Activated CD4-positive, alpha-beta memory T cell treated with anti-CD3 and anti-CD28 coated beads for 36 hours (primary cell): ENCODE data around the gene GJB3. TPM values are rescaled to one million over a fixed set of nuclear protein-coding genes. Genes with fewer than 3 reads are reported as not detected.
"Not testable (repeated sequence)": the region's sequence is repeated elsewhere in the genome, so short reads cannot be mapped to it uniquely, and the experiment has no call there.

Experiments used
- CTCF ChIA-PET: fragments of 350-600 bp; sonication (Branson Sonifier 250); formaldehyde crosslinking; loops from one replicate; lab custom pipeline; 2021; ENCODE audit warnings: antibody characterized with exemption, inconsistent platforms; lab: Charles Lee
- POLR2A ChIA-PET: fragments of 350-600 bp; sonication (Branson Sonifier 250); formaldehyde crosslinking; loops from one replicate; lab custom pipeline; 2021; ENCODE audit warnings: antibody characterized with exemption; lab: Charles Lee
- DNase-seq: peaks from one replicate; pipeline ENCODE4 v3.0.0-alpha.2; 2020
- H3K27ac Mint-ChIP-seq: one replicate; pipeline ENCODE4 v1.8.0; 2021; ENCODE audit warnings: mixed read lengths
- H3K27me3 Mint-ChIP-seq: one replicate; pipeline ENCODE4 v1.8.0; 2021; ENCODE audit warnings: mixed read lengths
- H3K36me3 Mint-ChIP-seq: one replicate; pipeline ENCODE4 v1.8.0; 2021; ENCODE audit warnings: mixed read lengths
- H3K4me1 Mint-ChIP-seq: one replicate; pipeline ENCODE4 v1.8.0; 2021; ENCODE audit warnings: low read depth, mixed read lengths
- H3K4me3 Mint-ChIP-seq: one replicate; pipeline ENCODE4 v1.8.0; 2021; ENCODE audit warnings: mild to moderate bottlenecking, mixed read lengths
- H3K9me3 Mint-ChIP-seq: one replicate; pipeline ENCODE4 v1.8.0; 2021; ENCODE audit warnings: mixed read lengths
- intact Hi-C: fragments of 100-400 bp; cut with micrococcal nuclease; formaldehyde crosslinking; loops from one replicate; pipeline ENCODE4 v1.15.1; 2023
- total RNA-seq, 2 experiments: library from RNA; stranded (reverse); gene quantifications; one replicate each; pipeline ENCODE4 v1.2.3, GENCODE V29; 2021

GJB3 gene
- total RNA-seq, 2 experiments from 2014 or later: not detected

GRCh38 chr1:34792424-34792823, 11.4 kb downstream of the GJB3 start:
- Mint-ChIP-seq H3K27me3 (peaks cover 42% of the 10 kb centered on the region), H3K4me1 (peaks cover 14% of the 10 kb centered on the region), H3K27ac (no peak overlapping the region), H3K4me3 (no peak overlapping the region), H3K9me3 (no peaks in the 10 kb centered on the region), H3K36me3 (peaks cover 5% of the 10 kb centered on the region)
- CTCF ChIA-PET: interaction anchor here (2.5 kb wide), 1 partner anchor 60 kb away, joined by 15 read pairs; no protein-coding TSS in a partner anchor
- no peak for DNase-seq
- POLR2A ChIA-PET: no interaction called here
- intact Hi-C loops: no loop called here

- Mint-ChIP-seq H3K4me3 (no peak within 1 kb of the TSS), H3K4me1 (peaks cover 18% of the 10 kb centered on the region), H3K27ac (no peak within 1 kb of the TSS), H3K27me3 (peaks cover 37% of the 10 kb centered on the region), H3K36me3 (peaks cover 6% of the 10 kb centered on the region), H3K9me3 (no peaks in the 10 kb centered on the region)
- intact Hi-C loops: no loop called here
- ChIA-PET CTCF (interaction anchor here (2.5 kb wide), 1 partner anchor 59 kb away, joined by 15 read pairs; no protein-coding TSS in a partner anchor), POLR2A (no interaction called here)
- DNase-seq: no peak
Observed at GRCh38 chr1:34792868-34793727, 12.1 kb downstream of the GJB3 start, which contains the start of gene GJA4. GJA4 (plus strand) TSS chr1:34792999; CDS start chr1:34794214, 1,215 bp downstream.

- H3K9me3 Mint-ChIP-seq: no peaks in the 10 kb centered on the region
- H3K27me3 Mint-ChIP-seq: peaks cover 36% of the 10 kb centered on the region
- intact Hi-C loops: no loop called here
- ChIA-PET CTCF (interaction anchor here (2.5 kb wide), 1 partner anchor 58 kb away, joined by 15 read pairs; no protein-coding TSS in a partner anchor), POLR2A (no interaction called here)
- no peak overlapping the region for H3K4me3 Mint-ChIP-seq
- DNase-seq: no peak
- H3K4me1 Mint-ChIP-seq: peaks cover 18% of the 10 kb centered on the region
- H3K36me3 Mint-ChIP-seq: peaks cover 6% of the 10 kb centered on the region
- H3K27ac Mint-ChIP-seq: no peak overlapping the region
Observed at GRCh38 chr1:34794001-34794789, 13.2 kb downstream of the GJB3 start.

GRCh38 chr1:34794790-34795180, 13.8 kb downstream of the GJB3 start:
- Mint-ChIP-seq H3K4me1 (peaks cover 18% of the 10 kb centered on the region), H3K4me3 (no peak overlapping the region), H3K27ac (no peak overlapping the region), H3K27me3 (peaks cover 36% of the 10 kb centered on the region), H3K36me3 (peaks cover 6% of the 10 kb centered on the region), H3K9me3 (no peaks in the 10 kb centered on the region)
- ChIA-PET POLR2A (no interaction called here), CTCF (no interaction called here)
- intact Hi-C loops: no loop called here
- no peak for DNase-seq

GRCh38 chr1:34795916-34796315, 14.9 kb downstream of the GJB3 start:
- POLR2A ChIA-PET: no interaction called here
- intact Hi-C loops: no loop called here
- CTCF ChIA-PET: interaction anchor here (1.6 kb wide), 1 partner anchor 189 kb away, joined by 4 read pairs; the partner anchor contains the start of gene TMEM35B
- no peak for DNase-seq
- Mint-ChIP-seq H3K9me3 (no peaks in the 10 kb centered on the region), H3K4me3 (no peak overlapping the region), H3K4me1 (peaks cover 22% of the 10 kb centered on the region), H3K27me3 (peaks cover 30% of the 10 kb centered on the region), H3K36me3 (peaks cover 6% of the 10 kb centered on the region), H3K27ac (no peak overlapping the region)

- H3K27ac Mint-ChIP-seq: no peak overlapping the region
- ChIA-PET CTCF (interaction anchor here (0.5 to 1.6 kb wide), 8 partner anchors 8 to 1200 kb away, joined by 3 to 9 read pairs (median 4); partner anchors contain the start of genes SMIM12 and TMEM35B), POLR2A (interaction anchor here (1.2 kb wide), 1 partner anchor 63 kb away, joined by 4 read pairs; the partner anchor contains the start of gene SMIM12)
- intact Hi-C loops: no loop called here
- H3K9me3 Mint-ChIP-seq: no peaks in the 10 kb centered on the region
- peak; percentile 27 for DNase-seq
- H3K36me3 Mint-ChIP-seq: peaks cover 6% of the 10 kb centered on the region
- H3K27me3 Mint-ChIP-seq: peaks cover 22% of the 10 kb centered on the region
- no peak overlapping the region for H3K4me3 Mint-ChIP-seq
- H3K4me1 Mint-ChIP-seq: peaks cover 24% of the 10 kb centered on the region
Observed at GRCh38 chr1:34796990-34797389, 16.0 kb downstream of the GJB3 start.

GRCh38 chr1:34800214-34800613, 19.2 kb downstream of the GJB3 start:
- peak overlapping the region; percentile 53 for H3K27ac Mint-ChIP-seq
- intact Hi-C loops: loop anchor here (1.0 kb wide), 1 partner anchor 14 kb away; no protein-coding TSS in a partner anchor
- CTCF ChIA-PET: interaction anchor here (0.6 to 3.2 kb wide), 2 partner anchors 53 to 66 kb away, joined by 3 to 14 read pairs; no protein-coding TSS in a partner anchor
- peaks cover 15% of the 10 kb centered on the region for H3K36me3 Mint-ChIP-seq
- H3K4me3 Mint-ChIP-seq: no peak overlapping the region
- POLR2A ChIA-PET: no interaction called here
- peak; percentile 55 for DNase-seq
- peaks cover 5% of the 10 kb centered on the region for H3K27me3 Mint-ChIP-seq
- peaks cover 21% of the 10 kb centered on the region for H3K4me1 Mint-ChIP-seq
- no peaks in the 10 kb centered on the region for H3K9me3 Mint-ChIP-seq

GRCh38 chr1:34803770-34804169, 22.8 kb downstream of the GJB3 start:
- H3K27me3 Mint-ChIP-seq: peaks cover 1% of the 10 kb centered on the region
- DNase-seq: no peak
- peaks cover 14% of the 10 kb centered on the region for H3K36me3 Mint-ChIP-seq
- H3K9me3 Mint-ChIP-seq: no peaks in the 10 kb centered on the region
- H3K4me3 Mint-ChIP-seq: no peak overlapping the region
- H3K27ac Mint-ChIP-seq: no peak overlapping the region
- POLR2A ChIA-PET: no interaction called here
- intact Hi-C loops: no loop called here
- H3K4me1 Mint-ChIP-seq: peaks cover 9% of the 10 kb centered on the region
- CTCF ChIA-PET: no interaction called here

GRCh38 chr1:34806396-34806795, 25.4 kb downstream of the GJB3 start:
- Mint-ChIP-seq H3K9me3 (peaks cover 4% of the 10 kb centered on the region), H3K4me1 (no peaks in the 10 kb centered on the region), H3K27me3 (no peaks in the 10 kb centered on the region), H3K4me3 (no peak overlapping the region), H3K36me3 (peaks cover 22% of the 10 kb centered on the region), H3K27ac (no peak overlapping the region)
- intact Hi-C loops: no loop called here
- ChIA-PET CTCF (interaction anchor here (0.6 kb wide), 1 partner anchor 10 kb away, joined by 3 read pairs; no protein-coding TSS in a partner anchor), POLR2A (no interaction called here)
- DNase-seq: no peak

GRCh38 chr1:34808051-34808810, 27.2 kb downstream of the GJB3 start:
- no peaks in the 10 kb centered on the region for H3K27me3 Mint-ChIP-seq
- DNase-seq: no peak
- no peak overlapping the region for H3K27ac Mint-ChIP-seq
- H3K36me3 Mint-ChIP-seq: peaks cover 16% of the 10 kb centered on the region
- ChIA-PET CTCF (interaction anchor here (1.0 to 1.6 kb wide), 3 partner anchors 44 to 58 kb away, joined by 4 to 5 read pairs (median 4); no protein-coding TSS in a partner anchor), POLR2A (no interaction called here)
- no peak overlapping the region for H3K4me3 Mint-ChIP-seq
- H3K4me1 Mint-ChIP-seq: no peaks in the 10 kb centered on the region
- peaks cover 4% of the 10 kb centered on the region for H3K9me3 Mint-ChIP-seq
- intact Hi-C loops: no loop called here

GRCh38 chr1:34810781-34811180, 29.8 kb downstream of the GJB3 start:
- H3K9me3 Mint-ChIP-seq, POLR2A ChIA-PET, H3K27me3 Mint-ChIP-seq, H3K4me1 Mint-ChIP-seq, H3K27ac Mint-ChIP-seq, H3K4me3 Mint-ChIP-seq, DNase-seq, CTCF ChIA-PET, H3K36me3 Mint-ChIP-seq, intact Hi-C loops: not testable (repeated sequence)
